Pancreas (tissue), 10 donors: ENCODE measurements around the gene HOXD12. TPM values are rescaled to one million over a fixed set of nuclear protein-coding genes. Genes with fewer than 3 reads are reported as not detected.
A peak's percentile ranks its signal among the peaks of the same experiment; 100 is the strongest.

Experiments
- ATAC-seq, 4 donors: fragments of 200-7000 bp; cut with Tn5 transposase; one replicate each; pipeline versions ENCODE4 v1.8.0 to v1.9.1; 2020; ENCODE audit warnings: mild to moderate bottlenecking in 4 of 4, moderate library complexity in 4 of 4
- DNase-seq, 6 donors: peaks; one replicate each; pipeline ENCODE4 v3.0.0-alpha.2; 2020
- FAIRE-seq: peaks from 2 replicates; lab custom pipeline; 2012; peaks lifted over from hg19 to GRCh38; lab: Jason Lieb, UNC
- H3K27ac ChIP-seq, 4 donors: fragments of 200-600 bp; sonication (generic); 1 replicate in 3 of 4; 2 replicates in 1 of 4; pipeline versions ENCODE4 v1.5.0 to v1.8.0; 2020
- H3K27me3 ChIP-seq, 4 donors: fragments of 200-600 bp; one replicate each; pipeline ENCODE4 v1.8.0; 2021
- H3K36me3 ChIP-seq, 3 donors: fragments of 200-600 bp; sonication (generic) in 1 of 3; one replicate each; pipeline versions ENCODE4 v1.5.0 to v1.8.0; 2020 to 2021
- H3K4me1 ChIP-seq, 3 donors: fragments of 200-600 bp; one replicate each; pipeline ENCODE4 v1.8.0; 2021
- H3K4me3 ChIP-seq, 4 donors: fragments of 200-600 bp; sonication (generic) in 2 of 4; one replicate each; pipeline versions ENCODE4 v1.5.0 to v1.8.0; 2020 to 2021
- H3K9me3 ChIP-seq, 4 donors: fragments of 200-600 bp; one replicate each; pipeline ENCODE4 v1.8.0; 2021
- CTCF ChIP-seq, 4 donors: fragments of 200-600 bp; sonication (generic) in 3 of 4; IDR thresholded peaks; one replicate each; pipeline versions ENCODE4 v1.5.0 to v1.8.0; 2021; ENCODE audit warnings: antibody characterized with exemption in 4 of 4
- WGBS, 2 donors: extraction: QIAGEN DNeasy Blood & Tissue Kit; methylation state at CpG; one replicate each; pipeline ENCODE4 v1.1.7; 2013; 5-methylcytosine and 5-hydroxymethylcytosine counted together
- intact Hi-C, 3 donors: fragments of 100-400 bp; cut with DNase I; formaldehyde crosslinking; loops; one replicate each; pipeline versions ENCODE4 v1.11.1 to v1.14.2; 2022
- polyA plus RNA-seq, 2 donors: library from polyadenylated mRNA; stranded (reverse); fragments of 200-250 nt; gene quantifications; one replicate each; pipeline ENCODE4 v1.2.3, GENCODE V29; 2013
- total RNA-seq, 6 donors: library from RNA; stranded (reverse); fragmentation: NEBNext Ultra II Directional in 4 of 6; extraction: Animal tissue kit (Norgen Biotek cat#: 25700) in 4 of 6; gene quantifications; one replicate each; pipeline versions ENCODE4 v1.2.1 to v1.2.4, GENCODE V29; 2021 to 2023
- donor health status: healthy with polysubstance abuse.
- donor health status: DM: no; HTN: no; CAD: no; lungs with moderate emphysema.
- donor health status: DM: no; HTN: no; CAD: no.
- donor health status: control.
- donor health status: control.
- donor health status: Bipolar disorder and iron deficiency.
- donor health status: DM: yes; HTN: yes; CAD: no.
- donor health status: DM: no; HTN: no; CAD: no.
- donor health status: DM: no; HTN: no; CAD: no.
- donor health status: DM: yes; HTN: yes; CAD: no.

HOXD12 gene
- total and polyA plus RNA-seq, 8 donors, result not detected

- FAIRE-seq (no peak), DNase-seq (no peak), ATAC-seq (no peak)
- intact Hi-C loops, result loop anchor here in 1 of 3 donors (10.0 kb wide), 1 partner anchor 498 kb away; no protein-coding TSS in a partner anchor
- Histone ChIP-seq H3K4me1 (no peaks in the 10 kb centered on the region), H3K4me3 (no peak overlapping the region), H3K36me3 (no peaks in the 10 kb centered on the region), H3K9me3 (no peaks in the 10 kb centered on the region), H3K27ac (no peak overlapping the region), H3K27me3 (peaks cover 0 to 15% (median 5%) of the 10 kb centered on the region in 4 donors)
- TF ChIP-seq CTCF (IDR thresholded peaks at IDR 0.05), result no peak
Measured at GRCh38 chr2:176146645-176147044, 47.0 kb downstream of the HOXD12 start.

- H3K4me1 ChIP-seq, result no peaks in the 10 kb centered on the region
- ATAC-seq (no peak), DNase-seq (no peak), FAIRE-seq (no peak)
- no peak for TF ChIP-seq CTCF (IDR thresholded peaks at IDR 0.05)
- H3K27ac ChIP-seq, result no peak overlapping the region
- H3K9me3 ChIP-seq, result no peaks in the 10 kb centered on the region
- intact Hi-C loops, result loop anchor here in 1 of 3 donors (10.0 kb wide), 1 partner anchor 497 kb away; no protein-coding TSS in a partner anchor
- WGBS, 2 donors, result 9 to 15% methylated on average over 29 to 32 of the region's 32 CpGs
- no peaks in the 10 kb centered on the region for H3K36me3 ChIP-seq
- no peak overlapping the region for H3K4me3 ChIP-seq
- peaks cover 0 to 15% (median 5%) of the 10 kb centered on the region in 4 donors for H3K27me3 ChIP-seq
Measured at GRCh38 chr2:176147210-176147799, 47.7 kb downstream of the HOXD12 start.

- FAIRE-seq, result no peak
- Histone ChIP-seq H3K9me3 (no peaks in the 10 kb centered on the region), H3K27ac (no peak overlapping the region), H3K36me3 (no peaks in the 10 kb centered on the region), H3K4me1 (no peaks in the 10 kb centered on the region), H3K4me3 (no peak overlapping the region), H3K27me3 (peaks cover 0 to 21% (median 8%) of the 10 kb centered on the region in 4 donors)
- intact Hi-C loops, result loop anchor here in 1 of 3 donors (10.0 kb wide), 1 partner anchor 497 kb away; no protein-coding TSS in a partner anchor
- TF ChIP-seq CTCF (IDR thresholded peaks at IDR 0.05), result no peak
- ATAC-seq, result no peak
- peak in 1 of 6 donors; percentile 52 for DNase-seq
- 11% methylated on average over 30 to 31 of the region's 31 CpGs for WGBS, 2 donors
Measured at GRCh38 chr2:176147800-176148496, 48.4 kb downstream of the HOXD12 start.

- intact Hi-C loops, result loop anchor here in 1 of 3 donors (10.0 kb wide), 1 partner anchor 496 kb away; no protein-coding TSS in a partner anchor
- Histone ChIP-seq H3K4me1 (no peaks in the 10 kb centered on the region), H3K27me3 (peaks cover 0 to 24% (median 8%) of the 10 kb centered on the region in 4 donors), H3K27ac (no peak overlapping the region), H3K36me3 (no peaks in the 10 kb centered on the region), H3K4me3 (no peak overlapping the region), H3K9me3 (no peaks in the 10 kb centered on the region)
- DNase-seq (no peak), ATAC-seq (no peak), FAIRE-seq (no peak)
- WGBS, 2 donors, result 18% methylated on average over 11 of the region's 11 CpGs
- no peak for TF ChIP-seq CTCF (IDR thresholded peaks at IDR 0.05)
Measured at GRCh38 chr2:176148751-176149421, 49.3 kb downstream of the HOXD12 start.
